HepG2 (cell line): ENCODE measurements around the gene CEP162. TPM values are rescaled to one million over a fixed set of nuclear protein-coding genes. Genes with fewer than 3 reads are reported as not detected.

Experiments used
- ATAC-seq: fragments of 200-7000 bp; cut with Tn5 transposase; 3 replicates; pipeline ENCODE4 v1.9.1; 2020; ENCODE audit warnings: mild to moderate bottlenecking, moderate library complexity
- BruUV-seq: library from RNA; stranded (reverse); fragments of 400-500 nt; replicated peaks from 2 replicates; lab custom pipeline; 2021; lab: Mats Ljungman, UMichigan
- CTCF ChIA-PET: fragments of 300-600 bp; formaldehyde crosslinking; extraction: SDS; loops from one replicate; lab custom pipeline; 2021; ENCODE audit warnings: low total read pairs, inconsistent platforms, low intra/inter-chr PET ratio; lab: Yijun Ruan, JAX
- POLR2A ChIA-PET: fragments of 350-600 bp; sonication (Branson Sonifier 250); formaldehyde crosslinking; loops from one replicate; lab custom pipeline; 2020; ENCODE audit warnings: antibody characterized with exemption, inconsistent platforms; lab: Yijun Ruan, JAX
- DNase-seq: peaks from one replicate; pipeline ENCODE4 v3.0.0-alpha.2; 2015; ENCODE audit warnings: low spot score
- FAIRE-seq: peaks from 3 replicates; lab custom pipeline; 2011; peaks lifted over from hg19 to GRCh38; lab: Jason Lieb, UNC
- H2AFZ ChIP-seq: one replicate; pipeline ENCODE4 v1.6.1; 2011; ENCODE audit warnings: low read length, inconsistent platforms
- H3K27ac ChIP-seq: fragments of 300-600 bp; 3 replicates; pipeline ENCODE4 v1.8.0; 2011; ENCODE audit warnings: mixed run types, mild to moderate bottlenecking, mixed read lengths, low read length, inconsistent platforms; ENCODE audit not compliant: insufficient read depth; ENCODE audit errors: extremely low read length
- H3K27me3 ChIP-seq, 2 experiments: fragments of 200-600 bp in 1 of 2; 2 replicates in 1 of 2; 3 replicates in 1 of 2; pipeline versions ENCODE4 v1.6.0 to v1.8.0; 2011; ENCODE audit warnings: low read length in 2 of 2, mild to moderate bottlenecking in 2 of 2, moderate library complexity in 2 of 2, inconsistent platforms in 1 of 2; ENCODE audit not compliant: insufficient read depth in 2 of 2, control insufficient read depth in 1 of 2
- H3K36me3 ChIP-seq, 2 experiments: fragments of 200-600 bp in 1 of 2; replicated peaks in 1 of 2; 2 replicates in 1 of 2; 3 replicates in 1 of 2; pipeline versions ENCODE4 v1.5.1 to v1.8.0; 2011; ENCODE audit warnings: low read length in 2 of 2, inconsistent platforms in 1 of 2; ENCODE audit not compliant: insufficient read depth in 2 of 2, control insufficient read depth in 1 of 2
- H3K4me1 ChIP-seq: 2 replicates; pipeline ENCODE4 v1.5.1; 2012; ENCODE audit warnings: low read length, inconsistent platforms; ENCODE audit not compliant: insufficient read depth
- H3K4me2 ChIP-seq: 2 replicates; pipeline ENCODE4 v1.6.0; 2011; ENCODE audit warnings: low read depth, low read length, inconsistent platforms
- H3K4me3 ChIP-seq, 3 experiments: fragments of 200-600 bp in 1 of 3; sonication (generic), shearing (Covaris generic) in 1 of 3; replicated peaks in 1 of 3; 2 replicates each; pipeline ENCODE4 v1.5.1; 2011 to 2016; ENCODE audit warnings: low read length in 3 of 3, inconsistent platforms in 2 of 3, low read depth in 2 of 3, mild to moderate bottlenecking in 2 of 3, control low read depth in 1 of 3, mixed read lengths in 1 of 3; ENCODE audit not compliant: insufficient read depth in 1 of 3
- H3K79me2 ChIP-seq: one replicate; pipeline ENCODE4 v1.6.1; 2011; ENCODE audit warnings: low read length, inconsistent platforms; ENCODE audit not compliant: insufficient read depth
- H3K9ac ChIP-seq: 2 replicates; pipeline ENCODE4 v1.6.0; 2011; ENCODE audit warnings: mild to moderate bottlenecking, low read depth, low read length, inconsistent platforms; ENCODE audit not compliant: insufficient read depth
- H3K9me3 ChIP-seq: 2 replicates; pipeline ENCODE4 v1.5.1; 2012; ENCODE audit warnings: mild to moderate bottlenecking, low read length
- H4K20me1 ChIP-seq: 2 replicates; pipeline ENCODE4 v1.6.0; 2011; ENCODE audit warnings: inconsistent platforms, mild to moderate bottlenecking, low read length, moderate library complexity; ENCODE audit not compliant: insufficient read depth
- CERS6 ChIP-seq: sonication (generic); formaldehyde crosslinking; IDR thresholded peaks from 2 replicates; pipeline ENCODE4 v1.5.0; 2020; ENCODE audit warnings: missing genetic modification reagents
- CREB1 ChIP-seq, 2 experiments: fragments of 450-650 bp in 1 of 2; IDR thresholded peaks; 2 replicates each; pipeline ENCODE4 v1.6.1; 2016 to 2017; ENCODE audit warnings: control low read depth in 1 of 2, mild to moderate bottlenecking in 1 of 2, missing compliant biosample characterization in 1 of 2, missing genetic modification characterization in 1 of 2
- NFE2L2 ChIP-seq: fragments of 150-350 bp; IDR thresholded peaks from 2 replicates; pipeline ENCODE4 v1.6.1; 2014; ENCODE audit warnings: low read length
- WGBS: methylation state at CpG from one replicate; pipeline ENCODE4 v1.1.6; 2017; ENCODE audit warnings: low lambda C conversion rate; 5-methylcytosine and 5-hydroxymethylcytosine counted together
- in situ Hi-C: cut with HindIII; loops from 2 replicates; pipeline ENCODE4 v1.10.0; 2017; ENCODE audit warnings: low pct_unique_long_range_greater_than_20kb; ENCODE audit not compliant: extremely low pct_ligation_motif_present
- intact Hi-C: fragments of 100-400 bp; cut with micrococcal nuclease; formaldehyde crosslinking; loops from one replicate; pipeline ENCODE4 v1.10.0; 2022; ENCODE audit not compliant: unreplicated experiment
- polyA plus RNA-seq, 8 experiments: library from polyadenylated mRNA; depleted of rRNA in 3 of 8; stranded (reverse) in 7 of 8; unstranded in 1 of 8; fragments of >200 nt; fragmentation: Illumina TruSeq in 4 of 8; extraction: Trizol in 4 of 8; gene quantifications; 2 replicates each; pipeline versions ENCODE4 v1.2.1 to v1.2.3, GENCODE V29; 2011 to 2016; ENCODE audit warnings: low read depth in 4 of 8, missing spikeins in 1 of 8, mixed read lengths in 1 of 8; ENCODE audit not compliant: insufficient read depth in 1 of 8
- total RNA-seq, 5 experiments: library from RNA; depleted of rRNA; stranded (reverse); fragments of >200 nt; fragmentation: Illumina TruSeq; extraction: Trizol; gene quantifications; 2 replicates each; pipeline ENCODE4 v1.2.3, GENCODE V29; 2016; ENCODE audit warnings: low read depth in 1 of 5
- TF ChIP-seq, protein P1 (sequence below): sonication (generic); formaldehyde crosslinking; IDR thresholded peaks from 2 replicates; pipeline ENCODE4 v1.8.1; 2022; ENCODE audit warnings: low read depth, mild to moderate bottlenecking, missing genetic modification reagents

The CEP162 gene
- total and polyA plus RNA-seq, 2 of the 13 experiments (the other 11 are each of a cell fraction or from before 2014, with no cell fraction given): 0.50 to 7.9 TPM

GRCh38 chr6:84193114-84193708 is 34.2 kb downstream of the CEP162 start:
- no peak overlapping the region for H3K27ac ChIP-seq

More at GRCh38 chr6:84193114-84193708, 34.2 kb downstream of the CEP162 start:
- Histone ChIP-seq H3K4me1 (no peaks in the 10 kb centered on the region), H3K9ac (no peak overlapping the region), H3K4me3 (no peak overlapping the region), H4K20me1 (no peaks in the 10 kb centered on the region), H3K36me3 (peaks cover 0 to 24% of the 10 kb centered on the region in 2 experiments; a peak in 2 of 5 replicates), H2AFZ (no peak overlapping the region), H3K9me3 (no peaks in the 10 kb centered on the region), H3K79me2 (no peaks in the 10 kb centered on the region), H3K4me2 (no peak overlapping the region), H3K27me3 (no peaks in the 10 kb centered on the region)
- ChIA-PET POLR2A (no interaction called here), CTCF (no interaction called here)
- no peak for DNase-seq
- ATAC-seq: no peak
- 98% methylated on average over 2 of the region's 2 CpGs for WGBS
- no peak for FAIRE-seq
- in situ Hi-C loops: no loop called here
- BruUV-seq: no TSS peak
- TF ChIP-seq, protein P1, sequence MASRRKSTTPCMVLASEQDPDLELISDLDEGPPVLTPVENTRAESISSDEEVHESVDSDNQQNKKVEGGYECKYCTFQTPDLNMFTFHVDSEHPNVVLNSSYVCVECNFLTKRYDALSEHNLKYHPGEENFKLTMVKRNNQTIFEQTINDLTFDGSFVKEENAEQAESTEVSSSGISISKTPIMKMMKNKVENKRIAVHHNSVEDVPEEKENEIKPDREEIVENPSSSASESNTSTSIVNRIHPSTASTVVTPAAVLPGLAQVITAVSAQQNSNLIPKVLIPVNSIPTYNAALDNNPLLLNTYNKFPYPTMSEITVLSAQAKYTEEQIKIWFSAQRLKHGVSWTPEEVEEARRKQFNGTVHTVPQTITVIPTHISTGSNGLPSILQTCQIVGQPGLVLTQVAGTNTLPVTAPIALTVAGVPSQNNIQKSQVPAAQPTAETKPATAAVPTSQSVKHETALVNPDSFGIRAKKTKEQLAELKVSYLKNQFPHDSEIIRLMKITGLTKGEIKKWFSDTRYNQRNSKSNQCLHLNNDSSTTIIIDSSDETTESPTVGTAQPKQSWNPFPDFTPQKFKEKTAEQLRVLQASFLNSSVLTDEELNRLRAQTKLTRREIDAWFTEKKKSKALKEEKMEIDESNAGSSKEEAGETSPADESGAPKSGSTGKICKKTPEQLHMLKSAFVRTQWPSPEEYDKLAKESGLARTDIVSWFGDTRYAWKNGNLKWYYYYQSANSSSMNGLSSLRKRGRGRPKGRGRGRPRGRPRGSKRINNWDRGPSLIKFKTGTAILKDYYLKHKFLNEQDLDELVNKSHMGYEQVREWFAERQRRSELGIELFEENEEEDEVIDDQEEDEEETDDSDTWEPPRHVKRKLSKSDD (CRISPR knock-in tag): no peak
- TF ChIP-seq CERS6 (CRISPR knock-in tag) (no peak), NFE2L2 (no peak), CREB1 (IDR thresholded peaks at IDR 0.05) (0 out of 2 replicates have a peak, but pooled peaks have one; percentile 3), CREB1 (CRISPR knock-in tag; IDR thresholded peaks at IDR 0.05) (no peak)
- intact Hi-C loops: no loop called here
